OCI-LY3 (cell line): ENCODE results near the gene CHTF18.

Experiments used
- EZH2phosphoT487 ChIP-seq: fragments of 200-600 bp; shearing (Covaris generic); IDR thresholded peaks from 2 replicates; pipeline ENCODE4 v1.6.1; 2018; ENCODE audit warnings: antibody characterized with exemption, mixed run types, low read depth
- TF ChIP-seq, protein P1 (sequence below): fragments of 200-600, 300-600 bp; sonication (generic); IDR thresholded peaks from 2 replicates; pipeline ENCODE4 v1.5.1; 2014; ENCODE audit warnings: antibody characterized with exemption, low read length, low read depth

DNA sequence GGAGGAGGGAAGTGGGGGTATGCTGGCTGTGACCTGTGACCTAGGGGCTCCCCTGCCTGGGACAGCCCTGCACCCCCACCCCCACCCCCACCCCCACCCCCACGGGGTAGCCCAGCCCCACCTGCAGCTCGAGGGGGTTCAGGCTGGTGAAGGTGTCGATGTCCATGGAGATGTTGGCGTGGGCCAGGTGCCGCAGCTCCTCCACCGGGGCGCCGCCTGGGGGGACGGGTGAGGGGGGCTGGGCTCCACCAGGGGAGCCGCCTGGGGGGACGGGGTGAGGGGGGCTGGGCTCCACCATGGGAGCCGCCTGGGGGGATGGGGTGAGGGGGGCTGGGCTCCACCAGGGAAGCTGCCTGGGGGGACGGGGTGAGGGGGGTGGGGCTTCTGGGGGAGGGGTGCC lies 18.0 kb upstream of the CHTF18 start:
- TF ChIP-seq, protein P1, sequence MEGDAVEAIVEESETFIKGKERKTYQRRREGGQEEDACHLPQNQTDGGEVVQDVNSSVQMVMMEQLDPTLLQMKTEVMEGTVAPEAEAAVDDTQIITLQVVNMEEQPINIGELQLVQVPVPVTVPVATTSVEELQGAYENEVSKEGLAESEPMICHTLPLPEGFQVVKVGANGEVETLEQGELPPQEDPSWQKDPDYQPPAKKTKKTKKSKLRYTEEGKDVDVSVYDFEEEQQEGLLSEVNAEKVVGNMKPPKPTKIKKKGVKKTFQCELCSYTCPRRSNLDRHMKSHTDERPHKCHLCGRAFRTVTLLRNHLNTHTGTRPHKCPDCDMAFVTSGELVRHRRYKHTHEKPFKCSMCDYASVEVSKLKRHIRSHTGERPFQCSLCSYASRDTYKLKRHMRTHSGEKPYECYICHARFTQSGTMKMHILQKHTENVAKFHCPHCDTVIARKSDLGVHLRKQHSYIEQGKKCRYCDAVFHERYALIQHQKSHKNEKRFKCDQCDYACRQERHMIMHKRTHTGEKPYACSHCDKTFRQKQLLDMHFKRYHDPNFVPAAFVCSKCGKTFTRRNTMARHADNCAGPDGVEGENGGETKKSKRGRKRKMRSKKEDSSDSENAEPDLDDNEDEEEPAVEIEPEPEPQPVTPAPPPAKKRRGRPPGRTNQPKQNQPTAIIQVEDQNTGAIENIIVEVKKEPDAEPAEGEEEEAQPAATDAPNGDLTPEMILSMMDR: no peak
- no peak for TF ChIP-seq EZH2phosphoT487
